GM12878 (cell line): ENCODE results near the gene COMMD1. TPM values are rescaled to one million over a fixed set of nuclear protein-coding genes. Genes with fewer than 3 reads are reported as not detected.

Experiments
- ATAC-seq: fragments of 200-7000 bp; cut with Tn5 transposase; 3 replicates; pipeline ENCODE4 v1.9.1; 2020; ENCODE audit warnings: mild to moderate bottlenecking, moderate library complexity
- BruUV-seq: library from RNA; stranded (reverse); fragments of 400-500 nt; replicated peaks from 2 replicates; lab custom pipeline; 2021; lab: Mats Ljungman, UMichigan
- CTCF ChIA-PET: fragments of 300-600 bp; sonication (Branson Sonifier 250); formaldehyde crosslinking; extraction: SDS; loops from one replicate; lab custom pipeline; 2021; ENCODE audit warnings: inconsistent platforms; lab: Yijun Ruan, JAX
- POLR2A ChIA-PET: fragments of 350-600 bp; formaldehyde crosslinking; extraction: SDS; loops from one replicate; lab custom pipeline; 2021; ENCODE audit warnings: inconsistent platforms; lab: Charles Lee
- RAD21 ChIA-PET: fragments of 300-600 bp; sonication (Branson Sonifier 250); formaldehyde crosslinking; loops from one replicate; lab custom pipeline; 2023; ENCODE audit warnings: antibody characterized with exemption; ENCODE audit not compliant: unreplicated experiment; lab: Charles Lee
- SMC1A ChIA-PET: fragments of 300-600 bp; sonication (Branson Sonifier 250); formaldehyde crosslinking; loops from one replicate; lab custom pipeline; 2023; ENCODE audit not compliant: unreplicated experiment, uncharacterized antibody; lab: Charles Lee
- DNase-seq: peaks from one replicate; pipeline ENCODE4 v3.0.0-alpha.2; 2011; ENCODE audit warnings: low read depth, low spot score
- FAIRE-seq: peaks from 3 replicates; lab custom pipeline; 2011; peaks lifted over from hg19 to GRCh38; lab: Jason Lieb, UNC
- H2AFZ ChIP-seq: 2 replicates; pipeline ENCODE4 v1.6.0; 2011; ENCODE audit warnings: low read depth, low read length, control low read depth; ENCODE audit not compliant: control insufficient read depth
- H3K27ac ChIP-seq: 2 replicates; pipeline ENCODE4 v1.5.1; 2011; ENCODE audit warnings: control low read depth; ENCODE audit not compliant: control insufficient read depth, insufficient read depth
- H3K27me3 ChIP-seq, 2 experiments: replicated peaks in 1 of 2; 2 replicates each; pipeline versions ENCODE4 v1.6.0 to v1.6.1; 2011; ENCODE audit warnings: low read length in 1 of 2; ENCODE audit not compliant: control insufficient read depth in 2 of 2, insufficient read depth in 2 of 2
- H3K36me3 ChIP-seq, 2 experiments: 2 replicates each; pipeline ENCODE4 v1.5.1; 2011; ENCODE audit warnings: low read length in 1 of 2; ENCODE audit not compliant: control insufficient read depth in 2 of 2, insufficient read depth in 2 of 2
- H3K4me1 ChIP-seq: 2 replicates; pipeline ENCODE4 v1.6.1; 2011; ENCODE audit warnings: mild to moderate bottlenecking, low read length, moderate library complexity, mixed read lengths; ENCODE audit not compliant: control insufficient read depth, insufficient read depth
- H3K4me2 ChIP-seq: 2 replicates; pipeline ENCODE4 v1.6.0; 2011; ENCODE audit warnings: control low read depth; ENCODE audit not compliant: control insufficient read depth, insufficient read depth
- H3K4me3 ChIP-seq: fragments of 200-600 bp; sonication (generic); 2 replicates; pipeline ENCODE4 v1.5.1; 2016
- H3K79me2 ChIP-seq: 2 replicates; pipeline ENCODE4 v1.6.0; 2011; ENCODE audit warnings: low read length; ENCODE audit not compliant: control insufficient read depth, insufficient read depth
- H3K9ac ChIP-seq: 2 replicates; pipeline ENCODE4 v1.8.0; 2011; ENCODE audit warnings: low read length, control low read depth, mixed read lengths; ENCODE audit not compliant: control insufficient read depth, insufficient read depth
- H3K9me3 ChIP-seq: replicated peaks from 3 replicates; pipeline ENCODE4 v1.5.1; 2011; ENCODE audit warnings: mild to moderate bottlenecking, low read length; ENCODE audit not compliant: control insufficient read depth, insufficient read depth
- H4K20me1 ChIP-seq: 2 replicates; pipeline ENCODE4 v1.6.0; 2011; ENCODE audit not compliant: control insufficient read depth, insufficient read depth
- ATF3 ChIP-seq: IDR thresholded peaks from 2 replicates; pipeline ENCODE4 v1.6.1; 2011; ENCODE audit warnings: low read depth, mild to moderate bottlenecking, low read length, moderate library complexity, borderline replicate concordance; ENCODE audit errors: extremely low read depth
- BCL11A ChIP-seq: IDR thresholded peaks from 2 replicates; pipeline ENCODE4 v1.6.1; 2011; ENCODE audit warnings: low read depth, low read length
- BMI1 ChIP-seq: fragments of 450-650 bp; IDR thresholded peaks from 2 replicates; pipeline ENCODE4 v1.6.1; 2016; ENCODE audit warnings: mild to moderate bottlenecking, moderate library complexity, borderline replicate concordance
- CHD4 ChIP-seq: fragments of 200-600 bp; sonication (generic); IDR thresholded peaks from 2 replicates; pipeline ENCODE4 v1.6.1; 2016; ENCODE audit warnings: mild to moderate bottlenecking
- HDAC6 ChIP-seq: fragments of 200-600 bp; sonication (generic); IDR thresholded peaks from one replicate; pipeline ENCODE4 v1.8.0; 2017; ENCODE audit warnings: antibody characterized with exemption; ENCODE audit not compliant: unreplicated experiment
- IRF4 ChIP-seq: IDR thresholded peaks from 2 replicates; pipeline ENCODE4 v1.6.1; 2011; ENCODE audit warnings: low read depth, low read length
- MYC ChIP-seq: IDR thresholded peaks from 2 replicates; pipeline ENCODE4 v1.6.1; 2011; ENCODE audit warnings: mild to moderate bottlenecking, low read length, moderate library complexity, inconsistent platforms; ENCODE audit not compliant: insufficient read depth, insufficient replicate concordance, insufficient read length, severe bottlenecking
- PML ChIP-seq: IDR thresholded peaks from 2 replicates; pipeline ENCODE4 v1.6.1; 2012; ENCODE audit warnings: low read length, inconsistent platforms
- RELA ChIP-seq: fragments of 450-650 bp; IDR thresholded peaks from 2 replicates; pipeline ENCODE4 v1.8.0; 2014; ENCODE audit warnings: borderline replicate concordance; ENCODE audit not compliant: partially characterized antibody
- RFX5 ChIP-seq: IDR thresholded peaks from 2 replicates; pipeline ENCODE4 v1.6.1; 2011; ENCODE audit warnings: low read depth, low read length, improper control_type of control experiment
- TBL1XR1 ChIP-seq: IDR thresholded peaks from 2 replicates; pipeline ENCODE4 v1.6.1; 2012; ENCODE audit warnings: low read depth, low read length, improper control_type of control experiment
- ZNF384 ChIP-seq: IDR thresholded peaks from 2 replicates; pipeline ENCODE4 v1.6.1; 2012; ENCODE audit warnings: low read depth, mild to moderate bottlenecking, low read length, improper control_type of control experiment, borderline replicate concordance
- ZNF622 ChIP-seq: fragments of 450-650 bp; IDR thresholded peaks from 2 replicates; pipeline ENCODE4 v1.6.1; 2017; ENCODE audit warnings: mild to moderate bottlenecking, inconsistent platforms
- WGBS: methylation state at CpG from one replicate; pipeline ENCODE4 v1.1.6; 2016; ENCODE audit warnings: low lambda C conversion rate; ENCODE audit not compliant: insufficient replicate concordance, insufficient coverage; ENCODE audit errors: missing lambda C conversion rate; 5-methylcytosine and 5-hydroxymethylcytosine counted together
- in situ Hi-C: fragments of 300-500 bp; cut with MboI; formaldehyde crosslinking; loops from 9 replicates; pipeline ENCODE4 v1.14.3; 2018; ENCODE audit warnings: mixed read lengths
- intact Hi-C: fragments of 100-400 bp; cut with micrococcal nuclease; formaldehyde crosslinking; loops from one replicate; pipeline ENCODE4 v1.14.2; 2022; ENCODE audit not compliant: unreplicated experiment
- polyA plus RNA-seq, 11 experiments: library from polyadenylated mRNA; depleted of rRNA in 4 of 11; unstranded in 6 of 11; stranded (reverse) in 5 of 11; fragments of >200 nt; fragmentation: Nextera tagmentation in 4 of 11; fragmentation: Illumina TruSeq in 1 of 11; extraction: Ambion mirVana in 4 of 11; extraction: Trizol in 1 of 11; gene quantifications; 1 replicate in 1 of 11; 2 replicates in 10 of 11; pipeline versions ENCODE4 v1.2.1 to v1.2.3, GENCODE V29; 2011 to 2016; ENCODE audit warnings: inconsistent platforms in 2 of 11, missing spikeins in 2 of 11, low read depth in 1 of 11
- total RNA-seq, 4 experiments: library from RNA; depleted of rRNA in 3 of 4; stranded (reverse); fragments of >200 nt in 3 of 4; fragmentation: Illumina TruSeq in 1 of 4; extraction: Trizol in 1 of 4; gene quantifications; 2 replicates each; pipeline versions ENCODE4 v1.2.1 to v1.2.3, GENCODE V29; 2013 to 2021

COMMD1 gene
- total and polyA plus RNA-seq, 10 of the 15 experiments (the other 5 are each of a cell fraction or from before 2014, with no cell fraction given) = 39.7 to 210 (median 53.7) TPM

DNA sequence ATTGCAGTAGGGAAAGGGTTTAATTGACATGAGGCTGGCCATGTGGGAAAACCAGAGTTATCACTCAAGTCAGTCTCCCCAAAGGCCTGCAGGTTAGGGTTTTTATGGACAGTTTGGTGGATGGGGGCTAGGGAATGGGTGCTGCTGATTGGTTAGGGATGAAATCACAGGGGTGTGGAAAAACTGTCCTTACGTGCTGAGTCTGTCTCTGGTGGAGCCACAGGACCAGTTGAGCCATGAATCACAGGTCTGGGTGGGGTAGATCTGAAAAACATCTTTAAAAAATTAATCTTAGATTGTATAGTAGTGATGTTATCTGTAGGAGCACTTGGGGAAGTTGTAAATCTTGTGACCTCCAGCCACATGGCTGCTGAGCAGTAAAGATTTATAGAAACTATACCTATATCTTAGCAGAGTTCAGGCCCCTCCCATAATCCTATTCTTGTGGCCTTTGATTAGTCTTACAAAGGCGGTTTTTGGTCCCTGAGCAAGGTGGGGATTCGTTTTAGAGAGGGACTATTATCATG, 139.6 kb downstream of the COMMD1 start:
- H3K4me2 ChIP-seq = no peak overlapping the region
- no peak for DNase-seq
- peaks cover 3% of the 10 kb centered on the region; the same call in 1 of the 2 replicates for H3K79me2 ChIP-seq
- RAD21 ChIA-PET = interaction anchor here (0.6 to 1.0 kb wide), 4 partner anchors 8 to 37 kb away, joined by 3 to 4 read pairs (median 4); no protein-coding TSS in a partner anchor
- H3K9ac ChIP-seq = no peak overlapping the region
- CTCF ChIA-PET = interaction anchor here (0.5 to 0.8 kb wide), 3 partner anchors 399 to 1971 kb away, joined by 3 read pairs; no protein-coding TSS in a partner anchor
- no peak for FAIRE-seq
- ATAC-seq = no peak
- H2AFZ ChIP-seq = no peak overlapping the region
- 64% methylated on average over 3 of the region's 3 CpGs for WGBS
- SMC1A ChIA-PET = interaction anchor here (0.7 kb wide), 1 partner anchor 168 kb away, joined by 4 read pairs; no protein-coding TSS in a partner anchor
- intact Hi-C loops = no loop called here
- no peaks in the 10 kb centered on the region for H4K20me1 ChIP-seq
- BruUV-seq = no TSS peak
- H3K4me3 ChIP-seq = no peak overlapping the region
- POLR2A ChIA-PET = no interaction called here
- H3K4me1 ChIP-seq = peaks cover 14% of the 10 kb centered on the region
- no peak for TF ChIP-seq PML
- no peak for TF ChIP-seq TBL1XR1
- no peak for TF ChIP-seq ATF3
- TF ChIP-seq CHD4 = no peak
- TF ChIP-seq ZNF384 = no peak
- no peak for TF ChIP-seq IRF4
- TF ChIP-seq BCL11A = no peak
- no peak for TF ChIP-seq MYC
- TF ChIP-seq RELA = no peak
- no peak for TF ChIP-seq RFX5
- TF ChIP-seq ZNF622 = no peak
- TF ChIP-seq HDAC6 = no peak
- TF ChIP-seq BMI1 = no peak
- no peaks in the 10 kb centered on the region for H3K27me3 ChIP-seq
- H3K9me3 ChIP-seq = peaks cover 12% of the 10 kb centered on the region; the same call in 2 of the 3 replicates
- H3K27ac ChIP-seq = no peak overlapping the region
- H3K36me3 ChIP-seq = no peaks in the 10 kb centered on the region
- in situ Hi-C loops = no loop called here
